CD4-positive, alpha-beta T cell treated with Interleukin-1 beta for 1 hour (primary cell): ENCODE measurements around the gene FOXL1.

Source experiments
- DNase-seq, 2 donors: peaks; one replicate each; pipeline ENCODE4 v3.0.0-alpha.2; 2020 to 2022

The FOXL1 gene

GRCh38 chr16:86578061-86578599 lies at the start of gene FOXL1:
FOXL1 (plus strand) TSS chr16:86578549; CDS start chr16:86578724, 175 bp downstream.
- no peak for DNase-seq

- no peak for DNase-seq
Observed at GRCh38 chr16:86529160-86529559, 49.2 kb upstream of the FOXL1 start.

- no peak for DNase-seq
Observed at GRCh38 chr16:86530251-86531190, 47.8 kb upstream of the FOXL1 start.

DNA sequence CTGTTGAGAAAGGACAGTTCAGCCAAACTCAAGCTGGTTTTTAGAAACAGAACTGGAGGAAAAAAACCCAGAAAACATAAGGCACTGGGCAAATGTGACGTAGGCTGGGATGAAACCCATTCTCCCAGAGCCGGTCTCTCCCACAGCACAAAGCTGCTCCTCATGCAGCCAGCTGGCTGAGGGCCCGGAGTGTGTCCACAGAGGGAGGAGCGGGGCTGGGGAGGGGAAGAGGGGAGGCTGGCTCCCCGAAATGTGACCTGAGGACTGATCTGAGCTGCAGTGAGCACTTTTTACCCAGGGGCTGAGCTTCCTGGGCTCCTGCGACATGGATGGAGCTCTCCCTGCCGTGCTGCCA lies 47.2 kb upstream of the FOXL1 start:
- no peak for DNase-seq

- no peak for DNase-seq
Observed at GRCh38 chr16:86531641-86532525, 46.5 kb upstream of the FOXL1 start.

DNA sequence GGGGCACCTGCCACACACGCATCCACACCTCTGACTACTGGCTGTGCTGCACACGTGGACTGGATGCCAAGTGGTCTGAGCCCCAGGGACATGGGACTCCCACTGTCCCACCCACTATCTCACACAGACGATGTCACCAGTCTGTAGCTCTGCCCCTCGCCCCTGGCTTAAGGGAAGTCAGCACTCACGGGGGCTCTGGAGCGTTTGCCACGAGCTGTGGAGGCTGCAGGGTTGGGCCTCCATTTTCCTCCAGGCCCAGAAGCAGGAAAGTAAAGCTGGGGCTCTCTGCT lies 45.9 kb upstream of the FOXL1 start:
- DNase-seq, result no peak

DNA sequence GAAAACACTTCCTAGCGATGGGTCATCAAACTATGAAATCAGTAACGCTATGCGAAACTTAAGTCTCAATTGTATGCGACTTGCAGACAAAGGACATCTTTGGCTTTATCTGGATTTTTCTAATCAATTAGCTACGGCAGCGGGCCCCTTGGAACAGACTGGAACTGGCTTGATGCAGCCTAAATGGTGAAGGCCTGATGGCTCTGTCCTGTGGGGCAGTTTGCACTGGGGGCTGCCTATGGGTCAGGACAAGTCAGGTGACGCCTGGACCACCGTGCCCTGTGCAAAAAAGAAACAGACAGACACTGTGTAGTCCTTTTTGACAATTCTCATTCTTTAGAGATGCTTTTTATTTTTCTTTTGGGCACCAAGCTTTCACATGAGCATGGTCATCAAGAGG lies 45.3 kb upstream of the FOXL1 start:
- DNase-seq, result no peak

DNA sequence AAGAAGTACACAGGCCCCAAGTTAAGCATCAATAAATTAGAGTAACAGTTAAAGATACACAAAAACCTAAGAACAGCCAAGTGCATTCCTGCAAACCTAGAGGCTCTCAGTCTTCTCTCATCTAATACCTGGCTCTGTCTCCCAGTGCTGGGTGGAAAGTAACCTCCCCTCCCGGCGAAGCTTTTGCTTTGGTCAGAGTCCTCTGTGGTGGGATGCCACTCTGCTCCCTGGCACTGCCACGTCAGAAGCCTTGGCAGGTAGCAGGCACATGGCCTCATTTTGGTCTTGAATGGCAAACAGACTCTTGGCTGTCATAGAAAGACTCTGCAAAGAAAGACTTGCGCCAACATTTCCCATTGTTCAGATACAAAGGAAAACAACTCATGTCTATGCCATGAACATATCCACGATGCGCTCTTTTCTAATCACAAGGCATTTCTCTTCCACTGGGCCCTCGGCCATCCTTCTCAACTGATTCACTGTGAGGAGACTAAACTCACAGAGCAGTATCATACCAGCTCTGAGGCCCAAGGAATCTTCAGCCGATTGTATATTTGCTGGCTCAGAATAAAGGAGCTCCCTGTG lies 44.5 kb upstream of the FOXL1 start:
- DNase-seq, result no peak

DNA sequence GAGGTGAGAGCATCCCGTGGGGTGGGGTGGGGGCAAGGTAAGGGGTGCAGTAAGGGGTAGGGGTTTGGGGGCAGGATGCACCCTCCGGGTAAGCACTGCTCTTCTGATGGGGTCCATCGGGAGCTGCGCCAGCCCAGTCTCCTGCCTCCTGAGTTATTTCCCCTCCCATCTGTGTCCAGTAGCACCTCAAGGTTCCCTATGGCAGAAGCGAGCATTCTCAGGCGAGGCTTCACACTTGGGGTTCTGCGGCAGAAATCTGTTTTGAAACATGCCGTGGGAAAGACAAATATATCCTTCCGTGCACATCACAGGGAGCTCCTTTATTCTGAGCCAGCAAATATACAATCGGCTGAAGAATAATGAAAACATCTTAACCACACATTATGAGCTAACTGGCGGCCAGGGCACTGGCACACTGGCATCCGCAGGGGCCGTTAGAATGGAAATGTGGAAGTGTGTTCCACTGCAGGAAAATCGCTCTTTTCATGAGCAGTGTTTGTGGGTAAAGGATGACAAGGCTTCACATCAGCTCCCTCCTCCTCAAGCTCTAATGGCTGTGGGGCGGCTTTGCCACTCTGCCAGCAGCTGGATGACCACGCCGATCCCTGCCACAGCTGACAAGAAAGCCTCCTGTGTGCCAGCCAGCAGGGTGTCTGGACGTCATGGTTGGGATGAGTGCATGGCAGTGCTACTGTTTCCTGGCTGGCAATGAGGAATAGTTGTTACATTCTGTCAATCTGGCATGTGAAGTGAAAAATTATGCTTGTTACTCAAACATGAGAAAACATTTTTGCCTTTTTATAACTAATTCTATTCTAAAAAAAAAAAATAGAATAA lies 43.4 kb upstream of the FOXL1 start:
- DNase-seq, result no peak

DNA sequence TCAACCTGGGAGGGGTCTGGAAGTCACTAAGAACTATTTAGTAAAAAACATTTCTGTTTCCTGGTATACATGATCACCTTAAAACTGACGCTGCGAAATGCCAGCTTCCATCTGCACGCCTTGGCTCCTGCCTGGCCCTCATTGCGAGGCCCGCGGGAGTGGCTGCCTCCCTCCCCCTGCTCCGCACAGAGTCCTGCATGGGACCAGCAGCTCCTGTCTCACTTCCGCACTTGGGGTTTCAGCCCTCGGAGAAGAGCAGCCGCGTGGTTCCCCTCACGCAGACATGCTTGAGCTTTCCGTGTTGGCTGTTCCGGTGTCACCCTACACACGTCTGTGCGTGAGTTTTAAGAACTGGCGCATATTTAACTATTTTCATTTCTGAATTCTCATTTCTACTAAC lies 41.7 kb upstream of the FOXL1 start:
- no peak for DNase-seq

GRCh38 chr16:86537486-86537885 lies 40.9 kb upstream of the FOXL1 start:
- DNase-seq, result no peak

- DNase-seq, result no peak
Observed at GRCh38 chr16:86538196-86538780, 40.1 kb upstream of the FOXL1 start.

DNA sequence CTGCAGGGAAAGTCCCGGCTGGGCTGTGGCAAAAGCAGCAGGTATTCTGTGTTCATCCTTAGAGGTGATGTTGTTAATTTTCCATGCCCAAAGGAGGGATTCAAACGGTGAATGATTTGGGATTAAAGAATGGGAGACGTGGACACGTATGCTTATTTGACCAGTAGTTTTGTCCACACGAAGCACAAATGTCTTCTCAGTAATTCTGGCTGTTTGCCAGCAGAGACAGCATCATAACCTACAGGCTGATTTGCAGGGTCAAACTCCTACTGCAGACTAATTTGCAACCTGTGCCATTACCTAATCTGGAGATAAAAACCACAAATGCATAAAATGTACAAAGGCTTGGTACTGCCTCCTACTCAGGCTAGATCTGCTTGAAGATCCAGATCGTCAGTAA lies 37.5 kb upstream of the FOXL1 start:
- DNase-seq, result no peak

DNA sequence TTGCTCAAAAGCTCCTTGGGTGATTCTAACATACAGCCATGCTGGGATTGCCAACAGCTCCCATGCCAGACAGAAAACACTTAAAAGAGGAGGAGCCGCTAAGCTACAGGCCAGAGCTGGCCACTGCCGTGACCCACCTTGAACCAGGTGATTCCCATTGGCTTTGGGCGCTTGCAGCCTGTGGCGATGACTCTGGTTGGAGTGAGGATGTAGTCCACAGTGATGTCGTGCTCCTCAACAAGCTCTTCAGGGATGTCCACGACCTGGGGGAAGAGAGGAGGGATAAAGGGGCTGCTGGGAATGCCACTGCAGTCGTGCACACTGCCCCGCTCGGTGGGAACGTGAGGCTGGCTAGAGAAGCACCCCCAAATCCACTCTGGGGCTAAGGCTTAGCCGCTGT lies 36.8 kb upstream of the FOXL1 start:
- no peak for DNase-seq

DNA sequence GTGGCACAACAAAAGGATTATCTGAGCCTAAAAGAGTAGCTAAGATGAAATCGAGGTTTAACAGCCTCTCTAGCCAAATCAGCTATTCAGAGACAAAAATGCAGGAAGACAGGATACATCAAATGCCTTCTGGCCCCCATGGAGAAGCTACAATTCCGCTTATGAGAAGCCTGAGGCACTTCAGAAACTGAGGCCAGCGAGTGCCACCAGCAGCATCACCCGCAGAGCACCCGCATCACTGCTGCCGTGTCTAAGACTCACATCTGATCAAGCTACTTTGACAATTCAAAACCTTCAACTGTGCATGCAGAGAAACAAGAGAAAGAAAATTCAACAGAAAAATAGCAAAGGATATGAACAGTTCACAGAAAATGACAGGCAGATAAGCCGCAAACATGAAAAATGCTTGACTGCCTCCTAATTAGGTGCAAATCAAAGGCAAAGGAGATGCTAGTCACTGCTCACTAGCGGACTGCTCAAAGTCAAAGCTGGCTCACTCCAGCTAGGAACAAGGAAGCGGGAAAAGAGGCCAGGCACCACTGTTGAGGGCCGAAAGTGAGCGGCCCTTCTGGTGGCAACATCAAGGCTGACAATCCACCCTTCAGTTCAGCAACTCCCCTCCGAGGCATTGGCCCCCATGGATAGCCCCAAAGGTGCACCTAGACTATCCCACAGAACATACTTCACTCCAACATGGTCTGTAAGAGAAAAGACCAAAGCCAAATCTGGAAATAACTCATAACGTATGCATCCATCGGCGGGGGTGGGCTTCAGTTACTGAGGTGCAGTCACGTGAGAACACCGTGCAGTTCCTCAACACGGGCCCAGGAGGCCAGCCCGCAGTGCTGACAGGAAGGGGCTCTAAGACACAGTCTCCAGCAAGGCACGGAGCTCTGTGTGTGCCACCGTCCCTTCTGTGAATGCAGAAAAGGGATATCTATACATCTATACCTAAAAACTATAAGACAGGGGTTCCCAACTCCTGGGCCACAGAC lies 35.3 kb upstream of the FOXL1 start:
- no peak for DNase-seq

- DNase-seq, result no peak
Observed at GRCh38 chr16:86545481-86545880, 32.9 kb upstream of the FOXL1 start.

DNA sequence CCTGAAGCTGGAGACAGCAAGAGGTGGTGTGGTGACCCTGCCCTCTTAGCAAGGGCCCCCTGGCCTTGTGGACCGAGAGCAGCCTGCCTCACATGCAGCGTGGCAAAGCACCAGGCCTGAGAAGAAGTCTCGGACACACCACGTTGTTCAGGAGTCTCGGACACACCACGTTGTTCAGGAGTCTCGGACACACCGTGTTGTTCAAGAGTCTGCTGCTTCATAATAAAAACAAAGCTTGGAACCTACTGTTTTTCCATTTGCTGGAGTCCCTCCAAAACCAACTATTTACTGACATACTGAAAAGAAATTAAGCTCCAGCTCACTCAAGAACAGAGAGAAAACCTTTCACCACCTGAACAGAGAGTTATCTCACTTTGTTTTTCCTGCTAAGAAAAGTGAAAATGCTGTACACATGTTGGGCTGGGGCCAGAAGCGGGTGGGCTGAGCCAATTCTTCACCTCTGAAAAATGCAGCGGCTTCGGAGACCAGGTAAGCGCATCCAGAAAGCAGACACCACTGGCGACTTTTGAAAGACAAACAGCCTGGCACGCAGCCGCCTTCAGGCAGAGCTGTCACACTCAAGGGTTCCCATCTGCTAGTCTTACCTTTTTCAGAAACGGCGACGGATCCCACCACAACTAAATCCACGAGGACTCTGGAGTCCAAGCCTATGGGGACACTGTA lies 32.3 kb upstream of the FOXL1 start:
- DNase-seq, result no peak

- no peak for DNase-seq
Observed at GRCh38 chr16:86546638-86547013, 31.7 kb upstream of the FOXL1 start.

DNA sequence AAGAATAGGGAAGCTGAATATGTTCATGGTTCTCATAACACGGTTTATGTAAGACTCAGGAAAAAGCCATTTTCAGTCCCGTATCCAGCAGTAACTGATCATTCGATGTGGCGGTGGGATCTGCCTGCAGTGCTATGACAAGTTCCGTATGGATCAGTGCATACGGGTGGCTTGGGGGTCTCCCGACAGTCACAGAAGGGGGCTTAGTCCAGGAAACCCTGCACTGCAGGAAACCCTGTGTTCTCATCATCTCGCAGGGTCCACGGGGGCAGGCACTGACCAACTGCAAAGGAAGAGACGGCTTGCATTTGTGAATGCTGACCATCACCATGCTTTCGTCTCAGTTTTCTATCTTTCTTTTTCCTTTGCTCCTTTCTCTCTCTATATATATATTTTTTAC lies 31.1 kb upstream of the FOXL1 start:
- DNase-seq, result no peak
